ENCODE data around the gene GNAL. TPM values are rescaled to one million over a fixed set of nuclear protein-coding genes. Genes with fewer than 3 reads are reported as not detected.

GNAL gene
- total RNA-seq, 4 donors from 2014 or later, result 13.3 to 22.0 (median 19.9) TPM

DNA sequence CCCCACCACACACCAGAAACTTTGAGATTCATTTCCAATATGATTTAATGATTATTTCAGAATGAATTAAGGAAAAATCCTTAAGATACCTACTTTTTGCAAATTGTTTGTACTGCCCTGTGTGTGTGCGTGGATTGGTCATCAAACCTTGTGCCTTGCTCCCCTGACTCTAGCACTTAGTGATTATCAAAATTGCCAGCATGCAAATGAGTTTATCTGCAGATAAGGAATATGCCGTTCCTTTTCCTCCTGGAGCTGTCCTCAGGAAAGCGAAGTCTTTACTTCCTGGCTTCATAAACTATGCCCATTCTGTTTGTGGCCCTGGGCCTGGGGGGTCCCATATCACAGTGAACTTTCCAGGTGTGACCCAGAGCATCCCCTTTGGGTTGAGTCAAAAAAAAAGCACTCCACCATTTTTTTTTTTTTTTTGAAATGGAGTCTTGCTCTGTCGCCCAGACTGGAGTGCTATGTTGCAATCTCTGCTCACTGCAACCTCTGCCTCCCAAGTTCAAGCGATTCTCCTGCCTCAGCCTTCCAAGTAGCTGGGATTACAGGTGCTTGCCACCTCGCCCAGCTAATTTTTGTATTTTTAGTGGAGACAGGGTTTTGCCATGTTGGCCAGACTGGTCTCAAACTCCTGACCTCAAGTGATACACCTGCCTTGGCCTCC is 173.5 kb downstream of the GNAL start:
- 89% methylated on average over 5 of the region's 6 CpGs for WGBS
- intact Hi-C loops (cut with DNase I), result no loop called here
- no peak overlapping the region for H3K27ac ChIP-seq (replicated peaks in 1 of 4)
- H3K9me3 ChIP-seq, result no peaks in the 10 kb centered on the region
- no peak for DNase-seq (ENCODE audit: extremely low spot score)
- peaks cover 0 to 6% (median 0%) of the 10 kb centered on the region in 4 donors for H3K36me3 ChIP-seq
- TF ChIP-seq, protein P1, sequence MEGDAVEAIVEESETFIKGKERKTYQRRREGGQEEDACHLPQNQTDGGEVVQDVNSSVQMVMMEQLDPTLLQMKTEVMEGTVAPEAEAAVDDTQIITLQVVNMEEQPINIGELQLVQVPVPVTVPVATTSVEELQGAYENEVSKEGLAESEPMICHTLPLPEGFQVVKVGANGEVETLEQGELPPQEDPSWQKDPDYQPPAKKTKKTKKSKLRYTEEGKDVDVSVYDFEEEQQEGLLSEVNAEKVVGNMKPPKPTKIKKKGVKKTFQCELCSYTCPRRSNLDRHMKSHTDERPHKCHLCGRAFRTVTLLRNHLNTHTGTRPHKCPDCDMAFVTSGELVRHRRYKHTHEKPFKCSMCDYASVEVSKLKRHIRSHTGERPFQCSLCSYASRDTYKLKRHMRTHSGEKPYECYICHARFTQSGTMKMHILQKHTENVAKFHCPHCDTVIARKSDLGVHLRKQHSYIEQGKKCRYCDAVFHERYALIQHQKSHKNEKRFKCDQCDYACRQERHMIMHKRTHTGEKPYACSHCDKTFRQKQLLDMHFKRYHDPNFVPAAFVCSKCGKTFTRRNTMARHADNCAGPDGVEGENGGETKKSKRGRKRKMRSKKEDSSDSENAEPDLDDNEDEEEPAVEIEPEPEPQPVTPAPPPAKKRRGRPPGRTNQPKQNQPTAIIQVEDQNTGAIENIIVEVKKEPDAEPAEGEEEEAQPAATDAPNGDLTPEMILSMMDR (IDR thresholded peaks at IDR 0.05), result no peak
- no peak for TF ChIP-seq POLR2AphosphoS5 (IDR thresholded peaks at IDR 0.05)
- TF ChIP-seq POLR2A (IDR thresholded peaks at IDR 0.05; ENCODE audit: low read depth), result no peak
- no peak for TF ChIP-seq EP300 (IDR thresholded peaks at IDR 0.05)
- H3K4me1 ChIP-seq, result peaks cover 0 to 10% (median 6%) of the 10 kb centered on the region in 4 donors
- H3K27me3 ChIP-seq, result no peaks in the 10 kb centered on the region
- H3K4me3 ChIP-seq, result no peak overlapping the region

DNA sequence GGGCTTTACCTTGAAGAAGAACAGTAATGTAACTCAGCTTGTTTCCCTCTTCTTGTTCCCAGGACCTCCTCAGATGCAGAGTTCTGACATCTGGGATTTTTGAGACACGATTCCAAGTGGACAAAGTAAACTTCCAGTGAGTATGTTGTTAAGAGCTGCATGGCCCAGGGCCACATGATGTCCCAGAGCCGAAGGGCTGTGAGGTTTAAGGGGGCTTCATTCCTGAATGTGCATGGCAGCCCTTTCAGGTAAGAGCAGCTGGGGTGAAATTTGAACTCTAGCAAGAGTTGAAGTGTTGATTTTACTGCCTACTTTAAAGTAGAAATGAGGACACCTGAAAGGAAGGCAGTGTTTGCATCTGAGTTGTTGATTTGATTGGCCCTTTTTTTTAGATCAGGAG is 175.4 kb downstream of the GNAL start:
- TF ChIP-seq POLR2AphosphoS5 (IDR thresholded peaks at IDR 0.05) (no peak), POLR2A (IDR thresholded peaks at IDR 0.05; ENCODE audit: low read depth) (no peak), EP300 (IDR thresholded peaks at IDR 0.05) (no peak)
- TF ChIP-seq, protein P1 (IDR thresholded peaks at IDR 0.05), result no peak
- no peak for DNase-seq (ENCODE audit: extremely low spot score)
- Histone ChIP-seq H3K27me3 (no peaks in the 10 kb centered on the region), H3K4me1 (no peaks in the 10 kb centered on the region), H3K9me3 (no peaks in the 10 kb centered on the region), H3K27ac (replicated peaks in 1 of 4) (no peak overlapping the region), H3K36me3 (peaks cover 0 to 16% (median 3%) of the 10 kb centered on the region in 4 donors), H3K4me3 (no peak overlapping the region)
- WGBS, result 70% methylated on average over 2 of the region's 2 CpGs
- intact Hi-C loops (cut with DNase I), result no loop called here

DNA sequence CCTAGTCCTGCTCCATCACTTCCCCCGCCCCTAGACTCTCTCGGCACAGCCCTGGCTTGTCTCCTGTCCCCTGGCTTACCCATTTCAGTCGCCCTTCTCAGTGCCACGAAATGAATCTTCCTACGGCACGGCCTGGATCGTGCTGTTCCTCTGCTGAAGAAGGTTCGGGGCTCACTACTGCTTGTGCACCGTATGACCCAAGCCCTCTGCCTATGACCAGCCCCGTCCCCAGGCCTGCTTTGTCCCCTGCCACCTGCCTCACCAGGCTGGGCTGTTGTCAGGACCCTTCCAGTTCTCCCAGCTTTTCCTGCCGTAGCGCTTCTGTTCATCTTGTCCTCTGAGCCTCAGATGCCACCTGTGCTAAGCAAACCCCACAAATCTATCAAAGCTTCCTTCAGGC is 176.0 kb downstream of the GNAL start:
- intact Hi-C loops (cut with DNase I), result no loop called here
- no peak overlapping the region for H3K27ac ChIP-seq (replicated peaks in 1 of 4)
- H3K9me3 ChIP-seq, result no peaks in the 10 kb centered on the region
- no peaks in the 10 kb centered on the region for H3K4me1 ChIP-seq
- H3K36me3 ChIP-seq, result peaks cover 0 to 19% (median 3%) of the 10 kb centered on the region in 4 donors
- no peak overlapping the region for H3K4me3 ChIP-seq
- DNase-seq (ENCODE audit: extremely low spot score), result no peak
- no peaks in the 10 kb centered on the region for H3K27me3 ChIP-seq
- 89% methylated on average over 12 of the region's 12 CpGs for WGBS
- TF ChIP-seq POLR2A (IDR thresholded peaks at IDR 0.05; ENCODE audit: low read depth) (no peak), POLR2AphosphoS5 (IDR thresholded peaks at IDR 0.05) (no peak), EP300 (IDR thresholded peaks at IDR 0.05) (no peak)
- TF ChIP-seq, protein P1 (IDR thresholded peaks at IDR 0.05), result no peak

DNA sequence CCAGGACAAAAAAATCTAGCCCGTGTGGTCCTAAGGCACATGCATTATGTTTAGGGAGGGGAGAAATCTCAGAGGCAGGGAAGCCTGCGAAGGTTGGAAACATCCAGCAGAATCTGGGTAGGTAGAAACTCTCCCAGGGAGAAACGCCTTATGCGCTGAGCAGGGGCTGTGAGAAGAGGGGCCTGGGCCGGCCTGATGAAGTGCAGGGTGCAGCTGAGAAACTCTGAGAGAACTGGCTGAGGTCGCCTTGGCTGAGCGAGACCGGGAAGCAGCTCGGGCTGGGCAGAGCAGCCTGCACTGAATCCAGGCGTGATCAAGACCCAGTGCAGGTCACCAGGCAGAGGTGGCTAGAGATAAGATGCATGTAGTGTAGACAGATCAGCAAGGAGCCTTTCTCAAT is 177.3 kb downstream of the GNAL start:
- WGBS, result 78% methylated on average over 10 of the region's 10 CpGs

DNA sequence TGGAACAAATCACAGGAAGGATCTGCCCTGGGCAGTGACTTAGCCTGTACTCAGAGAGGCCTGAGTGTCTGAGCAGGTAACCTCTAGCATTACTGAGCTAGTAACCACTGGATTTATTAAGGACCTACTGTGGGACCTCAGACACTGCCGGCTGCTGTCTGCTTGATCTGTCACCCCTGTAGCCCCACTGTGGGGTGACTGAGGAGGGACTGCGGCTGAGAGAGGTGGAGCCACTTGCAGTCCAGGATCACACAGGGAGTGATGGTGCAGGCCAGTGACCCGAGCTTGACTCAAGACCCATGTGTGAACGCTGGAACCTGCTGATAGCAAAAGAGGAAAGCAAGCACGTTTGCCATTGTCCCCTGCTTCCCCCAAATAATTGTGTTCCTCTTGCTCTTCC is 177.7 kb downstream of the GNAL start:
- WGBS, result 67% methylated on average over 5 of the region's 5 CpGs
- intact Hi-C loops (cut with DNase I), result no loop called here

More for the DNA sequence above, 177.3 kb downstream of the GNAL start:
- no peak overlapping the region for H3K27ac ChIP-seq (replicated peaks in 1 of 4)
- TF ChIP-seq POLR2AphosphoS5 (IDR thresholded peaks at IDR 0.05), result no peak
- no peaks in the 10 kb centered on the region for H3K4me1 ChIP-seq
- intact Hi-C loops (cut with DNase I), result no loop called here
- no peaks in the 10 kb centered on the region for H3K9me3 ChIP-seq
- H3K27me3 ChIP-seq, result no peaks in the 10 kb centered on the region
- H3K4me3 ChIP-seq, result no peak overlapping the region
- H3K36me3 ChIP-seq, result peaks cover 0 to 19% (median 3%) of the 10 kb centered on the region in 4 donors
- no peak for DNase-seq (ENCODE audit: extremely low spot score)

More for the DNA sequence above, 177.7 kb downstream of the GNAL start:
- Histone ChIP-seq H3K4me3 (no peak overlapping the region), H3K36me3 (peaks cover 0 to 19% (median 3%) of the 10 kb centered on the region in 4 donors), H3K27ac (replicated peaks in 1 of 4) (no peak overlapping the region), H3K9me3 (no peaks in the 10 kb centered on the region), H3K4me1 (no peaks in the 10 kb centered on the region), H3K27me3 (no peaks in the 10 kb centered on the region)
- DNase-seq (ENCODE audit: extremely low spot score), result no peak
- TF ChIP-seq EP300 (IDR thresholded peaks at IDR 0.05), result no peak
- TF ChIP-seq POLR2AphosphoS5 (IDR thresholded peaks at IDR 0.05), result no peak
- no peak for TF ChIP-seq POLR2A (IDR thresholded peaks at IDR 0.05; ENCODE audit: low read depth)
- TF ChIP-seq, protein P1 (IDR thresholded peaks at IDR 0.05), result no peak
